Measurements from ENCODE around the gene PDE7B. TPM values are rescaled to one million over a fixed set of nuclear protein-coding genes. Genes with fewer than 3 reads are reported as not detected.

Gene PDE7B
- total and polyA plus RNA-seq, 4 donors, result 0.75 to 5.2 (median 1.3) TPM

- TF ChIP-seq TAF1 (conservative IDR thresholded peaks at IDR 0.05), result no peak
- no peak for TF ChIP-seq FOXA1 (IDR thresholded peaks at IDR 0.05)
- TF ChIP-seq SP1 (IDR thresholded peaks at IDR 0.05), result no peak
- no peak for TF ChIP-seq GABPA (IDR thresholded peaks at IDR 0.05 in 1 of 2, conservative IDR thresholded peaks at IDR 0.05 in 1 of 2)
- no peak for TF ChIP-seq HNF4A (conservative IDR thresholded peaks at IDR 0.05)
- TF ChIP-seq MAX (IDR thresholded peaks at IDR 0.05), result no peak
- no peak for TF ChIP-seq RAD21 (IDR thresholded peaks at IDR 0.05)
- TF ChIP-seq REST (IDR thresholded peaks at IDR 0.05), result no peak
- TF ChIP-seq YY1 (IDR thresholded peaks at IDR 0.05), result no peak
- TF ChIP-seq NR2F2 (IDR thresholded peaks at IDR 0.05), result no peak
- TF ChIP-seq FOXA2 (IDR thresholded peaks at IDR 0.05), result no peak
- TF ChIP-seq JUND (IDR thresholded peaks at IDR 0.05), result no peak
- no peak for TF ChIP-seq ATF3 (IDR thresholded peaks at IDR 0.05)
- no peak for TF ChIP-seq CTCF (IDR thresholded peaks at IDR 0.05; ENCODE audit: low read depth, low read length, missing input control)
- no peak for TF ChIP-seq HNF4G (IDR thresholded peaks at IDR 0.05)
- TF ChIP-seq RXRA (IDR thresholded peaks at IDR 0.05), result no peak
- TF ChIP-seq EGR1 (IDR thresholded peaks at IDR 0.05; ENCODE audit: low read depth in 2 of 2), result no peak
- TF ChIP-seq ZBTB33 (IDR thresholded peaks at IDR 0.05), result no peak
- H3K9me3 ChIP-seq (ENCODE audit: control insufficient read depth in 4 of 4, low read length in 3 of 4), result no peaks in the 10 kb centered on the region
- H3K27ac ChIP-seq (ENCODE audit: low read depth in 1 of 2, low read length in 2 of 2), result no peak overlapping the region
- no peaks in the 10 kb centered on the region for H3K27me3 ChIP-seq (ENCODE audit: control insufficient read depth in 4 of 4, insufficient read depth in 4 of 4, low read length in 3 of 4)
- no peaks in the 10 kb centered on the region for H3K4me1 ChIP-seq (ENCODE audit: control insufficient read depth in 4 of 4, insufficient read depth in 4 of 4, low read length in 3 of 4)
- no peaks in the 10 kb centered on the region for H3K36me3 ChIP-seq (ENCODE audit: control insufficient read depth in 4 of 4, insufficient read depth in 3 of 4, low read depth in 1 of 4, low read length in 3 of 4)
- no peak overlapping the region for H3K4me3 ChIP-seq (ENCODE audit: low read depth in 1 of 3, low read length in 3 of 3)
- H3K9ac ChIP-seq (ENCODE audit: low read depth in 1 of 2, low read length in 2 of 2), result no peak overlapping the region
- WGBS, result 90% methylated on average over 7 of the region's 7 CpGs
- no peak for DNase-seq (ENCODE audit: low spot score)
Measured at GRCh38 chr6:135970750-135971149, 119.2 kb downstream of the PDE7B start.
